NCI-H2227 (cell line): ENCODE measurements around the gene KCNJ12.
"Not testable (repeated sequence)": the region's sequence is repeated elsewhere in the genome, so short reads cannot be mapped to it uniquely, and the experiment has no call there.

Experiments
- DNase-seq: peaks from one replicate; lab custom pipeline; 2025; ENCODE audit not compliant: unreplicated experiment; lab: John Stamatoyannopoulos, UW

The KCNJ12 gene

GRCh38 chr17:21382560-21383495 is 6.7 kb downstream of the KCNJ12 start:
- DNase-seq, result peak; percentile 36

GRCh38 chr17:21385281-21385845 is 9.2 kb downstream of the KCNJ12 start:
- no peak for DNase-seq

- no peak for DNase-seq
Measured at GRCh38 chr17:21387616-21388015, 11.5 kb downstream of the KCNJ12 start.

- no peak for DNase-seq
Measured at GRCh38 chr17:21388066-21388465, 11.9 kb downstream of the KCNJ12 start.

GRCh38 chr17:21388944-21389343 is 12.8 kb downstream of the KCNJ12 start:
- no peak for DNase-seq

GRCh38 chr17:21389394-21389793 is 13.2 kb downstream of the KCNJ12 start:
- no peak for DNase-seq

GRCh38 chr17:21390294-21390693 is 14.1 kb downstream of the KCNJ12 start:
- DNase-seq, result no peak

- no peak for DNase-seq
Measured at GRCh38 chr17:21392266-21392665, 16.1 kb downstream of the KCNJ12 start.

GRCh38 chr17:21394265-21394664 is 18.1 kb downstream of the KCNJ12 start:
- DNase-seq, result no peak

GRCh38 chr17:21395764-21396163 is 19.6 kb downstream of the KCNJ12 start:
- DNase-seq, result no peak

- no peak for DNase-seq
Measured at GRCh38 chr17:21396237-21396636, 20.1 kb downstream of the KCNJ12 start.

- peak; percentile 17 for DNase-seq
Measured at GRCh38 chr17:21397341-21398190, 21.4 kb downstream of the KCNJ12 start.

- no peak for DNase-seq
Measured at GRCh38 chr17:21399474-21400186, 23.5 kb downstream of the KCNJ12 start.

GRCh38 chr17:21400187-21400569 is 24.0 kb downstream of the KCNJ12 start:
- DNase-seq, result not testable (repeated sequence)

GRCh38 chr17:21400816-21401593 is 24.8 kb downstream of the KCNJ12 start:
- no peak for DNase-seq

GRCh38 chr17:21402166-21402571 is 26.0 kb downstream of the KCNJ12 start:
- not testable (repeated sequence) for DNase-seq

GRCh38 chr17:21402926-21403325 is 26.8 kb downstream of the KCNJ12 start:
- not testable (repeated sequence) for DNase-seq

GRCh38 chr17:21404106-21404505 is 27.9 kb downstream of the KCNJ12 start:
- DNase-seq, result not testable (repeated sequence)

GRCh38 chr17:21404539-21404938 is 28.4 kb downstream of the KCNJ12 start:
- not testable (repeated sequence) for DNase-seq
